Suprapubic skin (tissue), 4 donors: Measurements from ENCODE around the gene ZNF441. TPM values are rescaled to one million over a fixed set of nuclear protein-coding genes. Genes with fewer than 3 reads are reported as not detected.

ENCODE experiments used
- DNase-seq, 2 donors: peaks; one replicate each; pipeline ENCODE4 v3.0.0-alpha.2; 2019; ENCODE audit warnings: low spot score in 2 of 2
- H3K27ac ChIP-seq: fragments of 200-600 bp; sonication (generic); one replicate; pipeline ENCODE4 v1.5.1; 2019
- H3K27me3 ChIP-seq: fragments of 200-600 bp; sonication (generic); one replicate; pipeline ENCODE4 v1.5.1; 2019
- H3K36me3 ChIP-seq: fragments of 200-600 bp; sonication (generic); one replicate; pipeline ENCODE4 v1.5.1; 2019
- H3K4me1 ChIP-seq: fragments of 200-600 bp; sonication (generic); one replicate; pipeline ENCODE4 v1.5.1; 2019
- H3K4me3 ChIP-seq: fragments of 200-600 bp; sonication (generic); one replicate; pipeline ENCODE4 v1.5.1; 2019; ENCODE audit warnings: mild to moderate bottlenecking
- H3K9me3 ChIP-seq: fragments of 200-600 bp; sonication (generic); one replicate; pipeline ENCODE4 v1.5.1; 2019
- CTCF ChIP-seq, 2 donors: fragments of 200-600 bp in 1 of 2; fragments of 450-650 bp in 1 of 2; sonication (generic) in 1 of 2; IDR thresholded peaks; one replicate each; pipeline ENCODE4 v1.5.1; 2016 to 2019; ENCODE audit warnings: antibody characterized with exemption in 2 of 2, mild to moderate bottlenecking in 1 of 2, moderate library complexity in 1 of 2
- EP300 ChIP-seq: sonication (generic); formaldehyde crosslinking; IDR thresholded peaks from one replicate; pipeline ENCODE4 v1.6.1; 2017; ENCODE audit warnings: antibody characterized with exemption
- POLR2A ChIP-seq, 2 donors: fragments of 450-650 bp; IDR thresholded peaks; one replicate each; pipeline ENCODE4 v1.6.1; 2017; ENCODE audit warnings: antibody characterized with exemption in 2 of 2, mild to moderate bottlenecking in 2 of 2, moderate library complexity in 2 of 2
- POLR2AphosphoS5 ChIP-seq, 3 donors: sonication (generic); formaldehyde crosslinking; IDR thresholded peaks; one replicate each; pipeline ENCODE4 v1.6.1; 2017; ENCODE audit warnings: antibody characterized with exemption in 3 of 3
- WGBS: methylation state at CpG from one replicate; pipeline ENCODE4 v1.1.5; 2018; 5-methylcytosine and 5-hydroxymethylcytosine counted together
- total RNA-seq, 4 donors: library from RNA; depleted of rRNA; stranded (reverse); fragments of >200 nt; gene quantifications; one replicate each; pipeline ENCODE4 v1.1.0, GENCODE V29; 2016

The ZNF441 gene
- total RNA-seq, 4 donors from 2014 or later = 1.7 to 7.5 (median 3.9) TPM

GRCh38 chr19:11736696-11737095 is 30.1 kb upstream of the ZNF441 start:
- TF ChIP-seq POLR2A (IDR thresholded peaks at IDR 0.05) (no peak), POLR2AphosphoS5 (IDR thresholded peaks at IDR 0.05) (no peak), CTCF (IDR thresholded peaks at IDR 0.05) (no peak), EP300 (no peak)
- peak in 1 of 2 donors; percentile 64 for DNase-seq
- no peaks in the 10 kb centered on the region for H3K27me3 ChIP-seq
- WGBS = 15% methylated on average over 2 of the region's 2 CpGs
- no peak overlapping the region for H3K4me3 ChIP-seq
- H3K4me1 ChIP-seq = peaks cover 35% of the 10 kb centered on the region
- no peaks in the 10 kb centered on the region for H3K36me3 ChIP-seq
- H3K27ac ChIP-seq = no peak overlapping the region
- no peaks in the 10 kb centered on the region for H3K9me3 ChIP-seq

GRCh38 chr19:11737964-11738745 is 28.6 kb upstream of the ZNF441 start:
- Histone ChIP-seq H3K9me3 (no peaks in the 10 kb centered on the region), H3K36me3 (no peaks in the 10 kb centered on the region), H3K4me1 (peaks cover 35% of the 10 kb centered on the region), H3K27ac (peak overlapping the region; percentile 91), H3K4me3 (peak overlapping the region; percentile 98), H3K27me3 (no peaks in the 10 kb centered on the region)
- no peak for TF ChIP-seq POLR2A (IDR thresholded peaks at IDR 0.05)
- TF ChIP-seq EP300 = no peak
- no peak for TF ChIP-seq POLR2AphosphoS5 (IDR thresholded peaks at IDR 0.05)
- no peak for TF ChIP-seq CTCF (IDR thresholded peaks at IDR 0.05)
- DNase-seq = peak; percentile 70 to 85
- WGBS = under 1% methylated on average over 30 of the region's 52 CpGs

GRCh38 chr19:11738746-11739620 is 27.8 kb upstream of the ZNF441 start, which contains the start of gene ZNF823:
Gene ZNF823, minus strand, starts transcription at chr19:11738946. Its CDS starts 127 bp downstream, at chr19:11738819.
- H3K4me3 ChIP-seq = peak within 1 kb of the TSS; percentile 98
- H3K9me3 ChIP-seq = no peaks in the 10 kb centered on the region
- peaks cover 35% of the 10 kb centered on the region for H3K4me1 ChIP-seq
- peak within 1 kb of the TSS; percentile 91 for H3K27ac ChIP-seq
- DNase-seq = peak; percentile 100
- no peak for TF ChIP-seq POLR2AphosphoS5 (IDR thresholded peaks at IDR 0.05)
- peak in 1 of 2 donors; percentile 33 for TF ChIP-seq POLR2A (IDR thresholded peaks at IDR 0.05)
- WGBS = under 1% methylated on average over 18 of the region's 35 CpGs
- H3K36me3 ChIP-seq = no peaks in the 10 kb centered on the region
- H3K27me3 ChIP-seq = no peaks in the 10 kb centered on the region

- Histone ChIP-seq H3K27me3 (no peaks in the 10 kb centered on the region), H3K9me3 (no peaks in the 10 kb centered on the region), H3K27ac (no peak overlapping the region), H3K4me3 (no peak overlapping the region), H3K4me1 (no peaks in the 10 kb centered on the region), H3K36me3 (no peaks in the 10 kb centered on the region)
- TF ChIP-seq EP300 (no peak), POLR2AphosphoS5 (IDR thresholded peaks at IDR 0.05) (no peak), CTCF (IDR thresholded peaks at IDR 0.05) (no peak), POLR2A (IDR thresholded peaks at IDR 0.05) (no peak)
- no peak for DNase-seq
Measured at GRCh38 chr19:11745869-11746268, 20.9 kb upstream of the ZNF441 start.

GRCh38 chr19:11747277-11747676 is 19.5 kb upstream of the ZNF441 start:
- Histone ChIP-seq H3K27ac (no peak overlapping the region), H3K4me3 (no peak overlapping the region), H3K4me1 (no peaks in the 10 kb centered on the region), H3K36me3 (no peaks in the 10 kb centered on the region), H3K27me3 (no peaks in the 10 kb centered on the region), H3K9me3 (no peaks in the 10 kb centered on the region)
- TF ChIP-seq POLR2A (IDR thresholded peaks at IDR 0.05) (no peak), EP300 (no peak), POLR2AphosphoS5 (IDR thresholded peaks at IDR 0.05) (no peak), CTCF (IDR thresholded peaks at IDR 0.05) (no peak)
- WGBS = 88% methylated on average over 1 of the region's 1 CpG
- DNase-seq = no peak
